Neural cell (in vitro differentiated cells): ENCODE measurements around the gene SNRNP40.

Experiments used
- CTCF ChIP-seq: fragments of 450-650 bp; IDR thresholded peaks from 2 replicates; pipeline ENCODE4 v1.5.1; 2014; ENCODE audit warnings: antibody characterized with exemption, mild to moderate bottlenecking, moderate library complexity; ENCODE audit not compliant: poor library complexity, severe bottlenecking
- EP300 ChIP-seq: fragments of 450-650 bp; conservative IDR thresholded peaks from 2 replicates; pipeline ENCODE4 v1.6.1; 2014; ENCODE audit warnings: antibody characterized with exemption, mild to moderate bottlenecking, moderate library complexity; ENCODE audit not compliant: poor library complexity, severe bottlenecking
- EZH2 ChIP-seq: fragments of 200-600, 300-800 bp; shearing (Covaris generic), sonication (generic); IDR thresholded peaks from 2 replicates; pipeline ENCODE4 v1.6.1; 2014; ENCODE audit warnings: antibody characterized with exemption, low read length, borderline replicate concordance, mild to moderate bottlenecking; ENCODE audit not compliant: insufficient read depth, poor library complexity, severe bottlenecking
- MXI1 ChIP-seq: fragments of 450-650 bp; conservative IDR thresholded peaks from 2 replicates; pipeline ENCODE4 v1.6.1; 2014; ENCODE audit warnings: antibody characterized with exemption, mild to moderate bottlenecking; ENCODE audit not compliant: poor library complexity, severe bottlenecking
- POLR2AphosphoS5 ChIP-seq: IDR thresholded peaks from 2 replicates; pipeline ENCODE4 v1.6.1; 2012
- REST ChIP-seq: IDR thresholded peaks from 2 replicates; pipeline ENCODE4 v1.6.1; 2012; ENCODE audit warnings: borderline replicate concordance
- SMC3 ChIP-seq: fragments of 450-650 bp; conservative IDR thresholded peaks from 2 replicates; pipeline ENCODE4 v1.6.1; 2014; ENCODE audit warnings: antibody characterized with exemption, mild to moderate bottlenecking, moderate library complexity; ENCODE audit not compliant: poor library complexity

- no peak for TF ChIP-seq REST
- TF ChIP-seq CTCF = no peak
- TF ChIP-seq EZH2 = no peak
- TF ChIP-seq EP300 = no peak
- TF ChIP-seq MXI1 = no peak
- TF ChIP-seq SMC3 = no peak
- no peak for TF ChIP-seq POLR2AphosphoS5
These were observed 21.6 kb upstream of the SNRNP40 start for GRCh38 chr1:31318146-31318545.
